Adrenal gland (tissue), 5 donors: ENCODE data around the gene SLC6A18.

ENCODE experiments used
- POLR2A ChIP-seq, 2 donors: fragments of 450-650 bp; IDR thresholded peaks; one replicate each; pipeline ENCODE4 v1.6.1; 2017; ENCODE audit warnings: antibody characterized with exemption in 2 of 2, mild to moderate bottlenecking in 2 of 2, moderate library complexity in 1 of 2
- TF ChIP-seq, protein P1 (sequence below), 6 experiments: fragments of 450-650 bp in 4 of 6; fragments of 200-600 bp in 2 of 6; sonication (generic) in 1 of 6; IDR thresholded peaks; 1 replicate in 5 of 6; 2 replicates in 1 of 6; pipeline versions ENCODE4 v1.5.1 to v1.8.0; 2016 to 2021; ENCODE audit warnings: antibody characterized with exemption in 6 of 6, mild to moderate bottlenecking in 2 of 6, moderate library complexity in 1 of 6
- donor health status: DM: no; HTN: no; CAD: no.

DNA sequence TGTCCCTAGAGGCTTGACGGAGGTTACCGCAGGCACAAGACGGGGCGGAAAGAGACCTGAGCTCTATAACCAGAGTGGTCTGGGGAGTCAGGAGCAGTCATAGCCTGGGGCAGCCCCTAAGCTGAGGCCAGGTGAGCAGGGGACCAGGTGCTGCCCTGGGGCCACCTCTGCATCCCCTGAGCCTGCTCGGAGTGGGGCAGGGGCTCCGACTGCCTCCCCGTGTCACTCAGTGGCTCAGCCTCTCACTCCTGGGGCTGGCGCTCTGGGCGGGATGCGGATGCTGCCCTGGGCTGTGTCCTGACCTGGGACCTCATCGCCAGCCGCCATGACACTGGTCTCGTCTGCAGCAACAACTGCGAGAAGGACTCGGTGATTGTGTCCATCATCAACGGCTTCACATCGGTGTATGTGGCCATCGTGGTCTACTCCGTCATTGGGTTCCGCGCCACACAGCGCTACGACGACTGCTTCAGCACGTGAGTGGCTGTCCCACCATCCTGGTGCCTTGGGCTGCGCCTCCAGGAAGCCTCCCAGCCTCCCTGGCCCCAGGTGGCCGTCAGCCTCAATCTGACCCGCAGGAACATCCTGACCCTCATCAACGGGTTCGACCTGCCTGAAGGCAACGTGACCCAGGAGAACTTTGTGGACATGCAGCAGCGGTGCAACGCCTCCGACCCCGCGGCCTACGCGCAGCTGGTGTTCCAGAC lies 8.8 kb upstream of the SLC6A18 start:
- TF ChIP-seq, protein P1, sequence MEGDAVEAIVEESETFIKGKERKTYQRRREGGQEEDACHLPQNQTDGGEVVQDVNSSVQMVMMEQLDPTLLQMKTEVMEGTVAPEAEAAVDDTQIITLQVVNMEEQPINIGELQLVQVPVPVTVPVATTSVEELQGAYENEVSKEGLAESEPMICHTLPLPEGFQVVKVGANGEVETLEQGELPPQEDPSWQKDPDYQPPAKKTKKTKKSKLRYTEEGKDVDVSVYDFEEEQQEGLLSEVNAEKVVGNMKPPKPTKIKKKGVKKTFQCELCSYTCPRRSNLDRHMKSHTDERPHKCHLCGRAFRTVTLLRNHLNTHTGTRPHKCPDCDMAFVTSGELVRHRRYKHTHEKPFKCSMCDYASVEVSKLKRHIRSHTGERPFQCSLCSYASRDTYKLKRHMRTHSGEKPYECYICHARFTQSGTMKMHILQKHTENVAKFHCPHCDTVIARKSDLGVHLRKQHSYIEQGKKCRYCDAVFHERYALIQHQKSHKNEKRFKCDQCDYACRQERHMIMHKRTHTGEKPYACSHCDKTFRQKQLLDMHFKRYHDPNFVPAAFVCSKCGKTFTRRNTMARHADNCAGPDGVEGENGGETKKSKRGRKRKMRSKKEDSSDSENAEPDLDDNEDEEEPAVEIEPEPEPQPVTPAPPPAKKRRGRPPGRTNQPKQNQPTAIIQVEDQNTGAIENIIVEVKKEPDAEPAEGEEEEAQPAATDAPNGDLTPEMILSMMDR (IDR thresholded peaks at IDR 0.05): no peak
- TF ChIP-seq POLR2A (IDR thresholded peaks at IDR 0.05): no peak
